ENCODE results near the gene CD81. TPM values are rescaled to one million over a fixed set of nuclear protein-coding genes. Genes with fewer than 3 reads are reported as not detected.
A peak's percentile ranks its signal among the peaks of the same experiment; 100 is the strongest.

The CD81 gene
- total and polyA plus RNA-seq, 9 of the 15 experiments (the other 6 are each of a cell fraction or from before 2014, with no cell fraction given), result 2.4 to 189 (median 61.7) TPM

DNA sequence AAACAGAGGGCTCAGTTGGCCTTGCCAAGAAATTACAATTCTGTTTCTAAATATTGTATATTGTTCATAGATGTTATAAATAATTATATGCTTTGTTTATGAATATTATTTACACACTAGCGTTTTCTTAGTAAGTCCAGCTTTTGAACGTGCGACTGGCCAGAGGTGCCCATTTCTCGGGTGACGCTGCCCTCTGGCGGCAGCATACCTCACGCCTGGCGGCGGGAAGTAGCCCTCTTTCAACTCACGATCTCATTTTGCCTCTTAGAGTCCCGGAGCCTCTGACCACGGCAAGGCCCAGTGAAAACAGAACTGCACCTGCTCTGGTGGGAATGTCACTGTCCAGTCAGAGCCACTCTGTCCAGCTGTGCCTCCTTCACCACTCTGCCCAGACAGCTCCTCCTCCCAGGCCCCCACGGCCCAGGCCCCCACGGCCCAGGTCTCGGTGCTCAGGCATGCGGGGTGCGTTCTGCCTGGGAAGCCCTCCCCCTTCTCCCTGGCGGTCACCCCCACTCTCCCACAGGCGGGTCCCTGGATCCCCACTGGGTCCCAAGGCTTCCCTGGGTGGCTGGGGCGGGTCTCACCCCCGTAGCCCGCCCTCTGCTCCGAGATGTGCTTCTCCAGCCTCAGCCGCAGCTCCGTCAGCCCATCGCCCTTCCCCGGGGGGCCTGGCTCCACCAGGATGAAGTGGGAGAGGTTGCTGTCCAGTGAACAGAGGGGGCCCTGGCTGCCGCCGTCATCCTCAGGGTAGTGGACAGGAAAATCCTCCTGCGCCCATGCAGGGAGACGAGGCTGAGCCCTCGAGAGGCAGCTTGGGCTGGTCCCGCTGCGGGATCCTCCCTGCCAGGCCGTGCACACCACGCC is 42.8 kb downstream of the CD81 start (continued):
- TF ChIP-seq, protein P1, sequence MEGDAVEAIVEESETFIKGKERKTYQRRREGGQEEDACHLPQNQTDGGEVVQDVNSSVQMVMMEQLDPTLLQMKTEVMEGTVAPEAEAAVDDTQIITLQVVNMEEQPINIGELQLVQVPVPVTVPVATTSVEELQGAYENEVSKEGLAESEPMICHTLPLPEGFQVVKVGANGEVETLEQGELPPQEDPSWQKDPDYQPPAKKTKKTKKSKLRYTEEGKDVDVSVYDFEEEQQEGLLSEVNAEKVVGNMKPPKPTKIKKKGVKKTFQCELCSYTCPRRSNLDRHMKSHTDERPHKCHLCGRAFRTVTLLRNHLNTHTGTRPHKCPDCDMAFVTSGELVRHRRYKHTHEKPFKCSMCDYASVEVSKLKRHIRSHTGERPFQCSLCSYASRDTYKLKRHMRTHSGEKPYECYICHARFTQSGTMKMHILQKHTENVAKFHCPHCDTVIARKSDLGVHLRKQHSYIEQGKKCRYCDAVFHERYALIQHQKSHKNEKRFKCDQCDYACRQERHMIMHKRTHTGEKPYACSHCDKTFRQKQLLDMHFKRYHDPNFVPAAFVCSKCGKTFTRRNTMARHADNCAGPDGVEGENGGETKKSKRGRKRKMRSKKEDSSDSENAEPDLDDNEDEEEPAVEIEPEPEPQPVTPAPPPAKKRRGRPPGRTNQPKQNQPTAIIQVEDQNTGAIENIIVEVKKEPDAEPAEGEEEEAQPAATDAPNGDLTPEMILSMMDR (IDR thresholded peaks at IDR 0.05 in 2 of 3, conservative IDR thresholded peaks at IDR 0.05 in 1 of 3; ENCODE audit: insufficient read depth in 2 of 3, low read depth in 1 of 3, low read length in 3 of 3), result peak; percentile 93 to 95 (median 95)
- TF ChIP-seq ZNF12 (CRISPR knock-in tag; IDR thresholded peaks at IDR 0.05), result no peak
- no peak for TF ChIP-seq ZNF239 (CRISPR knock-in tag; IDR thresholded peaks at IDR 0.05)
- no peak for TF ChIP-seq ATF1 (CRISPR knock-in tag; IDR thresholded peaks at IDR 0.05)
- TF ChIP-seq ATF1 (tag; IDR thresholded peaks at IDR 0.05), result no peak
- TF ChIP-seq, protein P2, sequence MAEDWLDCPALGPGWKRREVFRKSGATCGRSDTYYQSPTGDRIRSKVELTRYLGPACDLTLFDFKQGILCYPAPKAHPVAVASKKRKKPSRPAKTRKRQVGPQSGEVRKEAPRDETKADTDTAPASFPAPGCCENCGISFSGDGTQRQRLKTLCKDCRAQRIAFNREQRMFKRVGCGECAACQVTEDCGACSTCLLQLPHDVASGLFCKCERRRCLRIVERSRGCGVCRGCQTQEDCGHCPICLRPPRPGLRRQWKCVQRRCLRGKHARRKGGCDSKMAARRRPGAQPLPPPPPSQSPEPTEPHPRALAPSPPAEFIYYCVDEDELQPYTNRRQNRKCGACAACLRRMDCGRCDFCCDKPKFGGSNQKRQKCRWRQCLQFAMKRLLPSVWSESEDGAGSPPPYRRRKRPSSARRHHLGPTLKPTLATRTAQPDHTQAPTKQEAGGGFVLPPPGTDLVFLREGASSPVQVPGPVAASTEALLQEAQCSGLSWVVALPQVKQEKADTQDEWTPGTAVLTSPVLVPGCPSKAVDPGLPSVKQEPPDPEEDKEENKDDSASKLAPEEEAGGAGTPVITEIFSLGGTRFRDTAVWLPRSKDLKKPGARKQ (CRISPR knock-in tag; IDR thresholded peaks at IDR 0.05), result no peak
- no peak for TF ChIP-seq ATF6 (CRISPR knock-in tag; IDR thresholded peaks at IDR 0.05)
- TF ChIP-seq TAF15 (IDR thresholded peaks at IDR 0.05; ENCODE audit: low read depth, low read length), result no peak
- no peak for TF ChIP-seq HCFC1 (IDR thresholded peaks at IDR 0.05; ENCODE audit: low read depth, low read length)
- TF ChIP-seq IRF9 (tag; IDR thresholded peaks at IDR 0.05), result no peak
- TF ChIP-seq, protein P3, sequence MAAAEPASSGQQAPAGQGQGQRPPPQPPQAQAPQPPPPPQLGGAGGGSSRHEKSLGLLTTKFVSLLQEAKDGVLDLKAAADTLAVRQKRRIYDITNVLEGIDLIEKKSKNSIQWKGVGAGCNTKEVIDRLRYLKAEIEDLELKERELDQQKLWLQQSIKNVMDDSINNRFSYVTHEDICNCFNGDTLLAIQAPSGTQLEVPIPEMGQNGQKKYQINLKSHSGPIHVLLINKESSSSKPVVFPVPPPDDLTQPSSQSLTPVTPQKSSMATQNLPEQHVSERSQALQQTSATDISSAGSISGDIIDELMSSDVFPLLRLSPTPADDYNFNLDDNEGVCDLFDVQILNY (CRISPR knock-in tag; IDR thresholded peaks at IDR 0.05), result no peak
